ENCODE measurements around the gene MYH15.

- TF ChIP-seq SP1 (IDR thresholded peaks at IDR 0.05) (no peak), RXRA (IDR thresholded peaks at IDR 0.05) (no peak), JUND (IDR thresholded peaks at IDR 0.05) (no peak), TAF1 (conservative IDR thresholded peaks at IDR 0.05) (no peak), MAX (IDR thresholded peaks at IDR 0.05) (no peak), EGR1 (IDR thresholded peaks at IDR 0.05; ENCODE audit: low read depth in 2 of 2) (no peak), RAD21 (IDR thresholded peaks at IDR 0.05) (no peak), NR2F2 (IDR thresholded peaks at IDR 0.05) (no peak), HNF4G (IDR thresholded peaks at IDR 0.05) (no peak), ZBTB33 (IDR thresholded peaks at IDR 0.05) (no peak)
- TF ChIP-seq, protein P1, sequence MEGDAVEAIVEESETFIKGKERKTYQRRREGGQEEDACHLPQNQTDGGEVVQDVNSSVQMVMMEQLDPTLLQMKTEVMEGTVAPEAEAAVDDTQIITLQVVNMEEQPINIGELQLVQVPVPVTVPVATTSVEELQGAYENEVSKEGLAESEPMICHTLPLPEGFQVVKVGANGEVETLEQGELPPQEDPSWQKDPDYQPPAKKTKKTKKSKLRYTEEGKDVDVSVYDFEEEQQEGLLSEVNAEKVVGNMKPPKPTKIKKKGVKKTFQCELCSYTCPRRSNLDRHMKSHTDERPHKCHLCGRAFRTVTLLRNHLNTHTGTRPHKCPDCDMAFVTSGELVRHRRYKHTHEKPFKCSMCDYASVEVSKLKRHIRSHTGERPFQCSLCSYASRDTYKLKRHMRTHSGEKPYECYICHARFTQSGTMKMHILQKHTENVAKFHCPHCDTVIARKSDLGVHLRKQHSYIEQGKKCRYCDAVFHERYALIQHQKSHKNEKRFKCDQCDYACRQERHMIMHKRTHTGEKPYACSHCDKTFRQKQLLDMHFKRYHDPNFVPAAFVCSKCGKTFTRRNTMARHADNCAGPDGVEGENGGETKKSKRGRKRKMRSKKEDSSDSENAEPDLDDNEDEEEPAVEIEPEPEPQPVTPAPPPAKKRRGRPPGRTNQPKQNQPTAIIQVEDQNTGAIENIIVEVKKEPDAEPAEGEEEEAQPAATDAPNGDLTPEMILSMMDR (IDR thresholded peaks at IDR 0.05; ENCODE audit: low read depth, low read length, missing input control) = no peak
- TF ChIP-seq, protein P2, sequence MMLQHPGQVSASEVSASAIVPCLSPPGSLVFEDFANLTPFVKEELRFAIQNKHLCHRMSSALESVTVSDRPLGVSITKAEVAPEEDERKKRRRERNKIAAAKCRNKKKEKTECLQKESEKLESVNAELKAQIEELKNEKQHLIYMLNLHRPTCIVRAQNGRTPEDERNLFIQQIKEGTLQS (IDR thresholded peaks at IDR 0.05) = no peak
Observed at GRCh38 chr3:108546247-108546646, 35.9 kb upstream of the MYH15 start.

All from liver (tissue), 3 donors.